GM21360 (cell line): Measurements from ENCODE around the gene CD151.
A peak's percentile ranks its signal among the peaks of the same experiment; 100 is the strongest.

Experiments used
- ATAC-seq: cut with Tn5 transposase; IDR thresholded peaks from one replicate; pipeline ENCODE4 v1.9.1; 2021; ENCODE audit warnings: mild to moderate bottlenecking, moderate library complexity; ENCODE audit not compliant: unreplicated experiment

CD151 gene

DNA sequence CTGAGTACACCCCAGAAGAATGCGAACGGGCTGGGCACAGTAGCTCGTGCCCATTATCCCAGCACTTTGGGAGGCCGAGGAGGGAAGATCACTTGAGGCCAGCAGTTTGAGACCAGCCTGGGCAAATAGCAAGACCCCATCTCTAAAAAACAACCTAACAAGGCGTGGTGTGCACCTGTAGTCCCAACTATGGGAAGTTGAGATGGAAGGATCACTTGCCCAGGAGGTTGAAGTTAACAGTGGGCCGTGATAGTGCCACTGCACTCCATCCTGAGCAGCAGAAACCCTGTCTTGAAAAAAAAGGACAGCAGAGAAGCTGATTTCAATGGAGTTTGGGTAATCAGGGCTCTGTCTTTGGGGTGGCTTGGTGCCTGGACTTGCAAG is 19.7 kb upstream of the CD151 start:
- no peak for ATAC-seq

DNA sequence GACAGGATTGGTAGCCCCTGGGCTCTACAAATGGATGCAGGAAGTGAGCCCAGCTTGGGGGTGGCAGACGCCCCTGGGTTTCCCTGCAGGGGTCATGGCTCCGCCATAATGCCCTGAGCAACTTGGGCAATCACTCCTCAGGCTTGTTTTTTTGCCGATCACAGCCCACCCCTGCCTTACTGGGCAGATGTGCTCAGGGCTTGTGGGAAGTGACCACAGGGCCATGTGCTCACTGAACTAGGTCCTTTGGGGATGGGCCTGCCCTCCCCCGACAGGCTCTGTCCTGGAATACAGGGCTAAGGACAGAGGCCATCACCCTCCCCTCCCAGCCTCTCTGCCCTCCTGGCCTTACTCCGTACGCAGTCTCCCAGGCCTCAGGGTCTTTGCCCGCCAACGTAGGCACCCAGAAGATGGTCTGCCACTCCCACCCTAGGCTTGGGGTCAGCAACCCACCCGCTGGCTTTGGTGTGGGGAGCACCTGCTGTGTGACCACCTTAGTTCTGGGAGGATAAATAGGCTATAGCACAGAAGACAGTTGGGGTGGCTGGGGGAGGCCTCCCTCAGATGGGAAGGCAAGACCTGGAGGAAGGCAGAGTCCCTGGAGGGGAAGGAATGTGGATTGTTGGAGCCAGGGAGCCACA is 19.2 kb upstream of the CD151 start:
- no peak for ATAC-seq

DNA sequence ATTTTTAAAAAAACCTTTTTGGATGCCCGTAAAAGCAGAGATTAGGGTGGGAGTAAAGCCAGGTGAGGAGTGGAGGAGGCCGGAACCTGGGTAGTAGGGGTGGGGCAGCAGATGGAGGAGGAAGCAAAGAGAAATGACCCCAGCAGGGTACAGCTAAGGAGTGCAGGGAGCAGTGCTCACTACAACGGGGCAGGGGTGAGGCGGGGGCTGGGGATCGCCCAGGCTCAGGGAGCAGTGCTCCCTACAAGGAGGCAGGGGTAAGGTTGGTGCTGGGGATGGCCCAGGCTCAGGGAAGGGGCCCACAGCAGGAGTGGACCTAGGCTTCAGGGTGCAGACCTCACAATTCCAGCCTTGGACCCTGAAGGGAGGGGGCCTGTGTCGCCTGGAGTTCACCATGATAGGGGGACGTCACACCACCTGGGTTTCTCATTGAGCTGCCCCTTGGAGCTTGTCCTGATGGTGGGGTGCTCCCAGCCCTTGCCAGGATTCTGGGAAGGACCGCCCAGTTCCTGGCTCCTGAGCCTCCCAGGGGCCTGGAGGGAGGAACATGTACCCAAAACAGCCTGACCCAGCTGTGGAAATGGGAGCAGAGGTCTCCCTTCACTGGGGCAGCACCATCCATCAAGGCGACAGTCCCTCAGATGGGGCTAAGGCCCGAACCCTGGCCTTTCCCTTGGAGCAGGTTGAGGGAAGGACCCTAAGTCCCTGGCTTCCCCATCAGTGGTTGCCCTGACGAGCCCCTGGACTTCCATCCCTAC is 16.9 kb upstream of the CD151 start:
- ATAC-seq: no peak

DNA sequence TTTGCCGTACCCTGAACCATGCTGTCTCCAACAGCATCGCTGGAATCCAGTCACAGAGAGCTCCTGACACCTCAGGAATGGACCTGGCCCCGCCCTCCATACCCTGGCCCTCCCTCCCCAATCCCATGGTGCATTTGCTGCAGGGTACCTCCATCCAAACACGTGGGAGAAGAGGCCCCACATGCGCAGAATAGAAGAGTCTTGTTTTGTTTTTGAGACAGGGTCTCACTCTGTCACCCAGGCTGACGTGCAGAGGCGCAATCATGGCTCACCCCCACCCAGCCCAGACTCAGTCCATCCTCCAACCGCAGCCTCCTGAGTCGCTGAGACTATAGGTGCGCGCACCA is 16.3 kb upstream of the CD151 start:
- ATAC-seq: no peak

DNA sequence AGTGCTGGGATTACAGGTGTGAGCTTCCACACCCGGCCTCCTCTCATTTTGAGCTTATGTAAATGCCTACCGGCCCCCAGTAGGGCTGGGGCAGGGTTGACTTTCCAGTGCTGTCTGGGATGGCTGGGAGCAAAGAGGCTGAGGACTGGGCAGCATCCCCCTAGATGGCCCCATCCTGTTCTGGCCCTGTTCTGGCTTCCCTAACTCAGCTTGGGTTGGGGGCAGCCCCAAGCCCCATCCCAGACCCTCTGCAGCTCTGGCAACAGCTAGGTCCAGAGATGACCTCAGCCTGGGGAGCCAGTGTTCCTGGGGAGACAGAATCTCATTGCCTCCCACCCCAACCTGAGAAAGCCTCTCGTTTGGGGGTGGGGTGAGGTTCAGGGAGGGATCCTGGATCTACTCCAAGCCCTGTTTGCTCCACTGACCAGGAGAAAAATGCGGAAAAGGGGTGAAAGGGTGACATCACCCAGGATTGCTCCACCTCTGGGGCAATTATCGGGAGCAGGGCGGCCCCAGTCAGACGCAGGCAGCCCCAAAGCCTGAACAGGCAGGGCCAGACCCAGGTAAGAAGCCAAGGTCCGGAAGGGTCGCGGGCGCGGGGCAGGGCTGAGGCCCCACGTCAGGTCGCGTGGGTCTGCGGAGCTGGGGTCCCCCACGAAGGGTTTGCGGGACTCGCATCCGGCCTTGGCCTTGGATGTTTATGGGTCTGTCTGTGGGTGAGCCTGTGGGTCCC is 14.2 kb upstream of the CD151 start, which contains the start of gene PNPLA2:
PNPLA2 (plus strand) TSS at position 519 of the 733 bp plus-strand sequence. CDS start 805 bp downstream, outside the sequence.
- ATAC-seq: no peak

DNA sequence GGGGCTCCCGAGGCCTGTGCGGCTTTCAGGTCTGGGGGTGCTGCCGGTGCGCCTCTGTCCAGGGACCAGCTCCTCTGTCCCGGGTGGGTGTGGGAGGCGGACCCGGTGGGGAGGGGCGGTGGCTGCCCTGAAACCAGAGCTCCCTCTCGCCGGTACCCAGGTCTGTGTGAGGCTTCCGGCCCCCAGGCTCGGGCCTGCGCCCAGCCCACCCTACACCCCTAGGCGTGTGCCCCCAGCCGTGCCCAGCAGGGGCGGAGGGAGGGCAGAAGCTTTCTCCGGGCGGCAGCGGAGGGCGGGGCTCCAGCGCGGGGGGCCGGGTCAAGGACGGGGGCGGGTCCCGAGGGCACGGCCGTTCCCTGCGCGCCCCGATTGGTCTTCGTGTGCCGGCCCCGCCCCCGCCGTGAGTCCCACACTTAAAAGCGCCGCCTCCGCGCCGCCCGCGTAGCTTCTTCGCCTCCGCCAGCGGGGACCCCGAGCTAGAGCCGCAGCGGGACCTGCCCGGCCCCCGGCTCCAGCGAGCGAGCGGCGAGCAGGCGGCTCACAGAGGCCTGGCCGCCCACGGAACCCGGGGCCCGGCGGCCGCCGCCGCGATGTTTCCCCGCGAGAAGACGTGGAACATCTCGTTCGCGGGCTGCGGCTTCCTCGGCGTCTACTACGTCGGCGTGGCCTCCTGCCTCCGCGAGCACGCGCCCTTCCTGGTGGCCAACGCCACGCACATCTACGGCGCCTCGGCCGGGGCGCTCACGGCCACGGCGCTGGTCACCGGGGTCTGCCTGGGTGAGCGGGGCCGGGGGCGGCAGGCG is 13.4 kb upstream of the CD151 start:
- peak; percentile 59 for ATAC-seq

DNA sequence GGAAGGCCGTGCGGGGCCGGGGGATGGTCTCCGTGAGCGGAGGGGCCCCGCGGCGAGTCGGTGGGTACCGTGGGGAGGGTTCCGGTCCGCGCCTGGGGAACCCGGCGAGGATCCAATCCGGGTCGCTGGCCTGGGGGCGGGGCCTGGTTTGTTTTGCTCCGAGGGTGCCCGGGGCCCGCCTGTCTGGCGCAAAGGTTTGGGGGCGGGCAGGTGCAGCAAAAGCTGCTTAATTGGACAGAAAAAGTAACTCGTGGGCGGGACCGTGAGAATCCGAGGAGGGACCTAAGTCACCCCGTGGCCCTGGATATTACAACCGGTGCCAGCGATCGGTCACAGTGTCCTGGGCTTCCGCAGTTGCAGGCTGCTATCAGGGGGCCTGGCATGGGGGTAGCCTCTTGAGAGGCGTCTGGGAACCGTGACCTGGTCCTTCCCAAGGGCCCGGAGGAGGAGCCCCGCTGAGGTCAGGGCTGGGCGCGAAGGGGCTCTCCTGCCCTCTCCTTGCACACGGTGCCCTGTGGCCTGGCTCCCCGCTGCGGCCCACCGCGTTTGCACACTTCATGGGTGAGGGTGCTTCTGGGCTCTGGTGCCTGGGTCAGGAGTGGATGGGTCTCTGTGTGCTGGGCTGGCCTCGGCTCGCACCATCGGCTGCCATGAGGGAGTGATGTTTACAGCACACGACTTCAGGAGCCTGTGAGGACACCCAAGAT is 12.7 kb upstream of the CD151 start:
- peak; percentile 49 for ATAC-seq

DNA sequence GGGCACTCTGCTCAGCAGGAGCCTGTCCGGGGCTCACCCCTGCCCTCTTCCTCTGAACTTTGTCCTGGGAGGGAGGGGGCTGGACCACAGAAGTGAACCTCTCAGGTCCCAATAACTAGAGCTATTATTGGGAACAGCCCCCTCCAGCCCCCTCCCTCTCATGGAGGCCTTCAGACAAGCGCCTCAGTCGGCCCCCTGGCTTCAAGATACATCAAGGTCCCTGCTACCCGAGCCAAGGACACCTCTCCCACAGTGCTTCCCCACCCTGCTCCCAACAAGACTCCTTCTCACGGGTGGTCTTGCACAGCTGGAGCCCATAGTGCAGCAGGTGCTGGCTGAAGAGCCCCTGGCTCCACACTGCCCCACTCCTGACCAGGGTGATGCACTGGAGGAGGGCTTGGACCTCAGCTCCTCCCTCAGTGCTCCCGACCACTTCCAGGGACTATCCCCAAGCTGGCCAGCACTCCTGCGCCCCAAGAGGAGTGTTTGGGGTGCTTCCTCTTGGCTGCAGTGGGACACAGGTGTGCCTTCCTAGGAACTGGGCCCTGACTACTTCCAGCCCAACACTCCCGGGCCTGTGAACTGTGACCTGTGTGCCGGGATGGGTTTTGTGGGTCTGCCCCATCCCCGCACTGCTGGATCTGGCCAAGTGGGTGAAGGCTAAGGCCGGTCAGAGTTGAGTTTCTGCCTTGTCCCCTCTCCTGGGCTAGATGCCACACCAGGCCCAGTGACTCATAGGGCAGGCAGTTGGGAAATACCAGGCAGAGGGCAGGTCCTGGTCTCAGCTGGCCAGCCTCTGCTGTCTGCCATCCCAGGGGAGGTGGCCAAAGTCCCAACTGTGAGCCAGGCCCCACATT is 11.9 kb upstream of the CD151 start:
- ATAC-seq: no peak

DNA sequence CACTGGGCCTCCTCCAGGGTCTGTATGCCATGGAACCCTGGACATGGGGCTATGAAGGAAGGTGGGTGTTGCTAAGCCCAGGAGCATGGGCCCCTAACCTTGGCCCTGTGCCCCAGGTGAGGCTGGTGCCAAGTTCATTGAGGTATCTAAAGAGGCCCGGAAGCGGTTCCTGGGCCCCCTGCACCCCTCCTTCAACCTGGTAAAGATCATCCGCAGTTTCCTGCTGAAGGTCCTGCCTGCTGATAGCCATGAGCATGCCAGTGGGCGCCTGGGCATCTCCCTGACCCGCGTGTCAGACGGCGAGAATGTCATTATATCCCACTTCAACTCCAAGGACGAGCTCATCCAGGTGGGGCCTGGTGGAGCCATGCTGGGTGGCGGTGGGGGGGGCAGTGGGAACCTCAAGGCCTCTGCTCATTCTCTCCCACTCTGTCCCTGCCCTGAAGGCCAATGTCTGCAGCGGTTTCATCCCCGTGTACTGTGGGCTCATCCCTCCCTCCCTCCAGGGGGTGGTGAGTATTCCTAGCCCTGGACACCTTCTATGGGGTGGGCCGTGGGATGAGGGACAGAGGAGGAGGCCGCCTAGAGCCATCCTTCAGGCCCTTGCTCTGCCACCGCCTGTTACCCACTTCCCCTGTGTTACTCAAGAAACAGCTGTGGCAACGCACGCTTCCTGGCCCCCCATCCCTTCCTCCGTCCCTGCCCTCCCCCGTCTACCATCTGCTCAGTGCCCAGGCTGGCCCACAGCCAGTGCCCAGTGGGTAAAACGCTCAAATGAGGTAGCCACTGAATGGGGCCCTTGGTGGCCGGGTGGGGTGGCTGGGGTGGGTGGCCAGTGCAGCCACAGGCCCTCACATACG is 11.0 kb upstream of the CD151 start:
- ATAC-seq: no peak

DNA sequence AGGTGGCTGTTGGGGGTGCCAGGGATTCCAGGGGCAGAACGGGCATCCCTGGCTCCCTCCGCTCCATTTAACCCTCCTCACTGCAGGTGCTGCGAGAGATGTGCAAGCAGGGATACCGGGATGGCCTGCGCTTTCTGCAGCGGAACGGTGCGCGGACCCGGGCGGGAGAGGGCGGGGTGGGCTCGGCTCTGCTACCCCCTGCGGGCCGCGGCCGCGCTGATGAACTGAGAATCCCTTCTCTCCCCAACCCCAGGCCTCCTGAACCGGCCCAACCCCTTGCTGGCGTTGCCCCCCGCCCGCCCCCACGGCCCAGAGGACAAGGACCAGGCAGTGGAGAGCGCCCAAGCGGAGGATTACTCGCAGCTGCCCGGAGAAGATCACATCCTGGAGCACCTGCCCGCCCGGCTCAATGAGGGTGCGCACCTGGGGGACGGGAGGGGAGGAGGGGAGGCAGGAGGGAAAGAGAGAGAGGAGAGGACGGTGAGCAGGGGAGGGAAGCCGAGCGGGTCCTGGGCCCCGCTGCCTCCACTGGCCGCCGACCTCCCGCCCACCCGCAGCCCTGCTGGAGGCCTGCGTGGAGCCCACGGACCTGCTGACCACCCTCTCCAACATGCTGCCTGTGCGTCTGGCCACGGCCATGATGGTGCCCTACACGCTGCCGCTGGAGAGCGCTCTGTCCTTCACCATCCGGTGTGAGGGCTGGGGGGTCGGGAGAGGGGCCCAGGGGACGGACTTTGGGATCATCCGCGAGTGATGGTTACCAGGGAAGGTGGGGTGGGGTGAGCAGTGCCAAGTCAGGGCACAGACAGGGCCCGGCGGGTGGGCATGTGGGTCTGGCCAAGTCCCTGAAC is 9.1 kb upstream of the CD151 start:
- no peak for ATAC-seq

DNA sequence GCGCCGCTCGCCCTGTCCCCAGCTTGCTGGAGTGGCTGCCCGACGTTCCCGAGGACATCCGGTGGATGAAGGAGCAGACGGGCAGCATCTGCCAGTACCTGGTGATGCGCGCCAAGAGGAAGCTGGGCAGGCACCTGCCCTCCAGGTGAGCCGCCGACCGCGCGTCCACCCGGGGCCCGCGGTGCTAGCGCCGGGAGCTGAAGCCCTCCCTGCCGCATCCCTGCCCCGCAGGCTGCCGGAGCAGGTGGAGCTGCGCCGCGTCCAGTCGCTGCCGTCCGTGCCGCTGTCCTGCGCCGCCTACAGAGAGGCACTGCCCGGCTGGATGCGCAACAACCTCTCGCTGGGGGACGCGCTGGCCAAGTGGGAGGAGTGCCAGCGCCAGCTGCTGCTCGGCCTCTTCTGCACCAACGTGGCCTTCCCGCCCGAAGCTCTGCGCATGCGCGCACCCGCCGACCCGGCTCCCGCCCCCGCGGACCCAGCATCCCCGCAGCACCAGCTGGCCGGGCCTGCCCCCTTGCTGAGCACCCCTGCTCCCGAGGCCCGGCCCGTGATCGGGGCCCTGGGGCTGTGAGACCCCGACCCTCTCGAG is 8.4 kb upstream of the CD151 start:
- no peak for ATAC-seq

DNA sequence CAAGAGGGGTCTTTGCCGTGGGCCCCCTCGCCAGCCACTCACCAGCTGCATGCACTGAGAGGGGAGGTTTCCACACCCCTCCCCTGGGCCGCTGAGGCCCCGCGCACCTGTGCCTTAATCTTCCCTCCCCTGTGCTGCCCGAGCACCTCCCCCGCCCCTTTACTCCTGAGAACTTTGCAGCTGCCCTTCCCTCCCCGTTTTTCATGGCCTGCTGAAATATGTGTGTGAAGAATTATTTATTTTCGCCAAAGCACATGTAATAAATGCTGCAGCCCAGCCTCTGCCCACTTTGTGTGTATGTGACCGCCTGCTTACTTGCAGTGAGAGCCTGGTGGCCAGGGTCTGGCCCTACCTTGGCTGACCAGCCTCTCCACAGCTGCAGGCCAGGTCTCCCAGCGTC is 7.8 kb upstream of the CD151 start:
- ATAC-seq: no peak

DNA sequence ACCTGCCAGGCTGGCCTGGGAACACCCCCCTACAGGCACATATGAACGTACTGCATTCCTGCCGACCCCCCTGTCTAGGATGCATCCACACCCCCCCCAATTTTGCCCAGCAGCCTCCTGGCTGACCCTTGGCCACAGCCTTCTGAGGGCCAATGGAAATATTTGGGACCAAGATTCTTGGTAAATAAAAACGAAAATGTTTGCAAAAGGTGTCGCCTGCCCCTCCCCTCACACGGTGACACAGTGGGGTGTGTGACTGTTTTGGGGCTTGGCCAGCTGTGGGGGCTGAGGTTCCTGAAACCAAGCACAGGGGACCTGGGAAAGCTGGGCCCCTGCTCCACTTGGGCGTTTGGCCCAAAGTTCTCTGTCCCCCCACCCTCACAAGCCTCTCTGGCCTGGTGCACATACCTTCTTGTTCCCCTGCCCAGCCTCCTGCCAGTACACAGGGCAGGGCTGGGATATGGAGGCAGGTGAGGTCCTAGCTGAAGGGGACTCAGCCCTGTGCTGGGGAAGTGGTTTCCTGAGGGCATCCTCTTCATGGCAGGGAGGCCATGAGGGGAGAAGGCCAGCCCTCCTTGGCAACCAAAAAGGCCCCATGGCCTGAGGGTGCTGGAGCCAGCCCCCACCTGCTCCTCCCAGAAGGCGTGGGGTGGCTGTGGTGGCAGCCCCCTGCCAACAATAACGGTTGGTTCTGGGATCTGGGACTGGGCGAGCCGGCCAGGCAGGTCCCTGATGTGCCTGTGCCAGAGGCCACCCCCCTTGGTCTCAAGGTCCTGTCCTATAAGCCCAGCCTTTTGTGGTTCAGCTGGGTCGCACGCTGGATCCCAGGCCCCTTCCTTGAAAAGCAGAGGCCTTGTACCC is 7.2 kb upstream of the CD151 start:
- no peak for ATAC-seq

DNA sequence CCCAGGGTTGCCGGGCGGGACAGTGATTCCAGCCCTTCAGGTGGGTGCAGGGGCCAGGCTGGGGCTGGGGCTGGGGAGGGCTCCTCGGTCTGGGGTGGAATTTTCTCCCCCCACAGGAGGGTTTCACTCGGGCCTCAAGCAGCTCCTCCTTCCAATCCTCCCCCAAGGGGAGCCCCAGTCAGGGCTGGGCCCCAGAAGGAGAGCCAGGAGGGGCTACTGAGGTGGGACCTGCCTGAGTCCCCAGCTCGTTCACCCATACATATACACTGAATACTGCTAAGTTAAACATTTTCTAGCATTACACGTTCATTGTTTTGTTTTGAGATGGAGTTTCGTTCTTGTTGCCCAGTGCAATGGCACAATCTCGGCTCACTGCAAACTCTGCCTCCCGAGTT is 6.5 kb upstream of the CD151 start:
- ATAC-seq: no peak

DNA sequence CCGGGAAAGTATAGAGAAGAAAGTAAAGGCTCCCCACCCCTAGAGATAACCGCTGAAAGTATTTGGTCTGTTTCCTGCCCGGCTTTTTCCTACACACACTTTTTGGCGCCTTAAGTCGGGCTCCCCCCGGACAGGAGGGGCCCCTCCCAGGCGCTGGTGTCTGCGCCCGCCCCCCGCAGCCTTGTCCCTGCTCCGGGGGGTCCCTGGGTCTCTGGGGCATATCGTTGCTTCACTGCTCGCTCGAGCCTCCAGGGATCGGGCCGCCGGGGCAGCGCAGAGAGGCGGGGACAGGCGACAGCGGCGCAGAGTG is 6.0 kb upstream of the CD151 start:
- ATAC-seq: no peak

DNA sequence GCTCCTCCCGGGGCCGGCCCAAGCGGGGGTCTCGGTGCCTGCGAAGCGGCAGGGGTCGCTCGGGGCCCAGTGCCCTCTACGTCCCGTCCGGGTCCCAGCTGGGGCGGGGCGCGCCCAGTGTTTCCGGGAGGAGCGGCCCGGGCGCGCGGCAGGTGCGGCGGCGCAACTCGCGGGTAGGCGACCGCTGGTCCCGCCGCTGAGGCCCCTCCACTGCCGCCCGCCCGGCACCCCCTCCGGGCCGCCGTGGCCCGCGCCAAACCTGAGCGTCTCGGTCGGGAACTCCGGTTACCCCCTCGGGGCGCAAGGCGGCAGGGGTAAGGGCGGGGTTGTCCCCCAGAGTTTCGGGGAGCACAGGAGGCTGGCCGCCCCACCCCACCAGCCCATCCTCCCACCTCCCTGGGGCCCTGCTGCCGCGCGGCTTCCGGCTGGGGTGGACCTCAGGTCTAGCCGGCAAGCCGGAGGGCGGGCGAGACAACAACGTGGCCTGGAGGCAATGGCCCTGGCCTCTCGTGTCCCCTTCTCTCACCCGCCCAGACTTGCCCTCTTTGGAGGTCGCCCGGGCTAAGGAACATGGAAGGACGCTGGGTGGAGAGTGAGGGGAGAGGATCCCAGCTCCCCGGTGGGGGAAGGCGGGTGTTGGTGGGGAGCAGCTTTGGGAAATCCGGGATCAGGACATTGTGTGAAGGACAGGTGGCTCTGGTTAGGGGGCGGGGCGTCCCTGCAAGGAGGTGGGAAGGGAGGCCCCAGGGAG is 5.4 kb upstream of the CD151 start:
- no peak for ATAC-seq
